NCI-H2227 treated with DMSO at 0.1 percent for 48 hours (cell line): ENCODE data around the gene ANKRD12.

Experiments used
- DNase-seq: peaks from one replicate; lab custom pipeline; 2025; lab: John Stamatoyannopoulos, UW

ANKRD12 gene

DNA sequence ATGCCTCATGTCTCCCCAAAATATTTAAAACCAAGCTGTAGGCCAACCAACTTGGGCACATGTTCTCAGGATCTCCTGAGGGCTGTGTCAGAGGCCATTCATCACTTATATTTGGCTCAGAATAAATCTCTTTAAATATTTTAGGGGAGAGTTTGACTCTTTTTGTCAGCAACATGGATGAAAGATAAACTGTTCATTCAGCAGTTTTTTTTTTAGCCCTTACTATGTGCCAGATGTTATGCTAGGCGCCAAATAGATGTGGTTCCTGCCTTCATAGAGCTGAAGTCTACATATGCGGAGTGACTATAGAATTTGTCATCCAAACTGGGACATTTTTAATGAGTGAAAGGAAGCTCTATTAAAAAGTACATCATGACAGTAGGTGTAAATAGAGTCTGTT, 155.5 kb downstream of the ANKRD12 start:
- DNase-seq: no peak

DNA sequence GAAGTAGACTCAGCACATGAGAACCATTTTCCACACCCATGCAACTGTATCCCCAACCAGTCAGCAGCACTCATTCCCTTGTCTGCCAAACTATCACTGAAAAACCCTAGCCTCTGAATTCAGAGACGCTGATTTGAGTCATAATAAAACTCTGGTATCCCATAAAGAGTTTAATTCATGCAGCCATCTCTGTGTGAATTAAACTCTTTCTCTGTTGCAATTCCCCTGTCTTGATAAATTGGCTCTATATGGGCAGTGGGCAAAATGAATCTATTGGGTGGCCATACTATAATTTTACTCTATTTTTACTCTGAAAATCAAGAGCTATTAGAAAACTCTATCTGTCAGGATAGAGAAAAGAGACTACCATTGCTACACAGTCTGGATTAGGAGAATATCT, 157.4 kb downstream of the ANKRD12 start:
- DNase-seq: no peak

DNA sequence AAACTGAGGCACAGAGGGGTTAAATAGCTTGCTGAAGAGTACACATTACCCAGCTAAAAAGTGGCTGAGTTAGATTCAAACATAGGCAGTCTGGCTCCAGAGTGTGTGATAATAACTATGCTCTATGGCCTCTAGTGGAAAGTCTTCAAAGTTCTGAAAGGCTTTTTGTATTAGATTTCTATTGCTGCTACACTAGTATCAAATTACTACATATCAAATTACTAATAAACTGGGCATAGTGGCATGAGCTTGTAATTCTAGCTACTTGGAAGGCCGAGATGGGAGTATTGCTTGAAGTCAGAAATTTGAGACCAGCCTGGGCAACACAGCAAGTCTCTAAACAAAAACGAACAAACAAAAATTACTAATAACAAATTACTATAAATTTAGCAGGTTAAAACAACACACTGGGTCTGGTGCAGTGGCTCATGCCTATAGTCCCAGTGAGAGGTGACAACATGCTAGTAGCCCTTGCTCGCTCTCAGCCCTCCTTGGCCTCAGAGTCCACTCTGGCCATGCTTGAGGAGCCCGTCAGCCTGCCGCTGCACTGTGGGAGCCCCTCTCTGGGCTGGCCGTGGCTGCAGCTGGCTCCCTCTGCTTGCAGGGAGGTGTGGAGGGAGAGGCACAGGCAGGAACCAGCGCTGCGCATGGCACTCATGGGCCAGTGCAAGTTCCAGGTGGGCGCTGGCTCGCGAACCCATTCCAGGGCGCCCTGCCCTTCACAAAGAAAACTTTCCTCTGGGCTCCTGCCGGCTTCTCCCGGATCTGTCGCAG, 159.8 kb downstream of the ANKRD12 start:
- DNase-seq: no peak

DNA sequence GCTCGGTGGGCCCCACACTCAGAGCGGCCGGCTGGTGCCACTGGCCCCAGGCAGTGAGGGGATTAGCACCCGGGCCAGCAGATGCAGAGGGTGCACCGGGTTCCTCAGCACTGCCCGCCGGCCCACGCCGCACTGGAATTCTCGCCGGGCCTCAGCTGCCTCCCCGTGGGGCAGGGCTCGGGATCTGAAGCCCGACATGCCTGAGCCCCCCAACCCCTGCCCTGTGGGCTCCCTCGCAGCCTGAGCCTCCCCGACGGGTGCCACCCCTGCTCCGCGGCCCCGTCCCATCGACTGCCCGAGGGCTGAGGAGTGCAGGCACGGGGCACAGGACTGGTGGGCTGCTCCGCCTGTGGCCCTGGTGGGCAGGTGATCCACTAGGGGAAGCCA, 160.4 kb downstream of the ANKRD12 start:
- no peak for DNase-seq

DNA sequence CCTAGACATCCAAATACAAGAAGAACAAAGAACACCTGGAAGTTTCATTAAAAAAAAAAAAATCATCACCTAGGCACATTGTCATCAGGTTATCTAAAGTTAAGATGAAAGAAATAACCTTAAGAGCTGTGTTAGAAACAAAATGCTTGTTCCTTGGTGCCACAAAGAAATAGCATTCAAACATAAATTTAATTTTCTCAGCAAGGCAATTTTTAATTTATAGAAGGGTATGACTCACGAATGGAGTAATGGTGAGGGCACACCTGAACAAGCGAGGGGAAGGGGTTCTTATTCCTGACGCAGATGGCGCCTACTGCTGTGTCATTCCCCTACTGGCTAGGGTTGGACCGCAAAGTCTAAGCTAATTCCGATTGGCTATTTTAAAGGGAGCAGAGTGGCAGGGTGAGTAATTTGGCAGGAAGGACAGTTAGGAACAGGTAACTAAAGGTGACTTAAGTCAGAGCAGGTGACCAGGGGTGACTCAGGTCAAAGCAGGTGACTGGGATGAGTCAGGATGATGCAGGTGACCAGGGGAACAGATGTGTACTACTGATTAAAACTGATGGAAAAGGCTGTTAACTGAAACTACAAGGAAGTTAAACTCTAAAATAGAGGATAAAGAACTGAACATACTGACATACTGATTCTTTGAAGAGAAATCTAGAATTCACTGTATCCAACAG, 167.9 kb downstream of the ANKRD12 start:
- no peak for DNase-seq

DNA sequence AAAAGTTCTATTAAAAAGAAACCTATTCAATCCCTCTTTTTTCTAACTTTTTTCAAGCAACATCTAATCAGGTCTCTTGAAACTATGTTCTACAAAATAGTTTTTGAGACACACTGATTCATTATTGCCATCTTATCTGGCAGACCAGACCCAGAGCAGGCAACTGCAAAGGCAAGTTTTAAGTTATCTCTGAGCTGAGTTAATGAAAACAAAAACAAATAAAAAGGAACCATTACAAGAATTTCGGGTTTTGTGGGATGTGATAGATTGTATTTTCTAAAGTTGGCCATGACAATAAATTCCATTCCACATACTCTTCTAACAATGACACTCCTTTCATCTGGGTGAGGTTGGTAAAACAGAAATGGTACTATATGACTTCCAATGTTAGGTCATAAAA, 182.8 kb downstream of the ANKRD12 start:
- DNase-seq: no peak

DNA sequence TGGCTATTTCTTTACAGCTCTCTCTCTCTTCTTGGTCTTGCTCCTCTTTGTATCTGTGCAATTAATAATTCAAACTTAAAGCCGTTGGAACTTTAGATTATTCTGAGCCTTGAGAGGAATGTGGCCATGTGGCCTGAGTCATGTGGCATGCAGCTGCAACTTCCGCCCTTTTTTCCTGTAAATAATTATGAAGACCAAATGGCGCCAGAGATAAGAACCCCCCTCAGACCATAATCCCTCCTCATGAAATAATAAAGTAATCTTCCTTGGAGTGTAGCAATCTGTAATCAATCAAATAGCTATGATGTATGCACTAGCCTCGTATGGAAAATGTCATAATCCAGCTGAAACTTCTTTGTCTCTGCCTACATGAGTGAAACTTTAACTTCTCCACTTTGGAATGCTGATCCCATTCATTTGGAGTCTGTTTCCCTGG, 184.5 kb downstream of the ANKRD12 start:
- DNase-seq: no peak

DNA sequence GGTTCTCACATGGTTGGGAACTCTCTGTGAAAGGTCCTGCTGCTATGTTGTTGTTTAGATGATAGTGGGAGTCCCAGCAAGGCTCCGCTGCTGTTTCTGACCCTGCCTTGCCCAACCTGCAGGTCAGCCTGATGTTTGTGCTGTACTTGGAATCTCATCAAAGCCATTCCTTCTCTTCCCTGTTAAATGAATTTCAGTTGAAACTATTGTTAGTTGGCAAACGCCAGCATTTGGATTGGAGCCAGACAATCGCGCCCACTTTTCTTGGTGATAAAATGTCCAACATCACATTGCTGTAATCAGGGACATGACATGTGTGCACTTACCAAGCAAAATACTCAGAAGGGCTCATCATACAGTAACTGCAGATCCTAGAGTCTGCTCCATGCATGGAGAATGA, 185.2 kb downstream of the ANKRD12 start:
- DNase-seq: no peak

DNA sequence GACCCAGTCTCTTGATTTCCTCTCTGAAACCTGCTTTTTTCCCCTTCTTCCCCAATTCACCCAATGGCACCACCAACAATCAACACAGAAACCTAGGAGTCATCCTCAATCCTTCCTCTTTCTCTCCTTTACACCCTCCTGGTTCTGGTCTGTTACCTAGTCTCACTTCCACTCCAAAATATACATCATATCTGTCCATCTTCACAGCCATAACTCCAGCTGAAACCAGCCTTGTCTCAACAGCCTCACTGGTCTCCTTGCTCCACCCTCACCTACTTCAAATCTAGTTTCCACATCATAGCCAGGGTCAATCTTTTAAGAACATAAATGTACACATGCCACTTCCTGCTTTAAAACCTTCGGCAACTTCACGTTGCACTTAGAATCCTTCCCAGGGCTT, 186.2 kb downstream of the ANKRD12 start:
- DNase-seq: no peak

DNA sequence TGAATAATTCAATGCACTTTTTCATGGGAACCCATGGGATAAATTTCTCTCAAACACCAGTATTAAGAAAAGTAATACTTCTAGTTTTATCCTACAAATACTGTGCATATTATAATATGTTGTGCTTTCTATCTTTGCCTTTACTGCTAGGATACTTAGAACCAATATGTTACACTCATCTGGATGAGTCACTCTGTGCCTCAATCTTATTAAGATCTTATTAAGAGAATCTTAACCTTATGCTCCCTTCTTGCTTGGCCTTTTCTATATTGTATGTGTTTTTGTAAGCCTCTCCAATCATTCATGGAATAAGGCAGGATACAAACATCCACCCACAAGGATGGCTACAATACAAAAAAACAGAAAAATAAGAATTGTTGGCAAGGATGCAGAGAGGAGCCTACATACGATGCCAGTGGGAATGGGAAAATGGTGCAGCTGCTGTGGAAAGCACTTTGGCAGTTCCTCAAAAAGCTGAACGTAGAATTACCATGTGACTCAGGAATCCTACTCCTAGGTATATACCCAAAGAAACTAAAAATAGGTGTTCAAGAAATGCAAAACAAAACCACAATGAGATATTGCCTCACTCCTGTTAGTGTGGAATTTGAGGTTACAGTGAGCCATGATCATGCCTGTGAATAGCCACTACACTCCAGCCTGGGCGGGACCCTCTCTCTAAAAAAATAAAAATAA, 187.3 kb downstream of the ANKRD12 start:
- DNase-seq: no peak

DNA sequence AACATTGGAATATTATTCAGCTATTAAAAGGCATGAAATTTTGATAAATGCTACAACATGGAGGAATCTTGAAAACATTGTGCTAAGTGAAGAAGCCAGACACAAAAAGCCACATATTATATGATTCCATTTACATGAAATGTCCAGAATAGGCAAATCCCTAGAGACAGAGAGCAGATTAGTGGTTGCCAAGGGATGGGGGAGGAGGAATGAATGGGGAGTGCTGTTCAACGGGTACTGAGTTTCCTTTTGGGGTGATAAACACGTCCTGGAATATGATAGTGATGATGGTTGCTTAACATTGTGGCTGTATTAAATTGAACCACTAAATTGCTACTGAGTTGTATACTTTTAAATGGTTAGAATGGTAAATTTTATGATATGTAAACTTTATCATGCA, 189.1 kb downstream of the ANKRD12 start:
- DNase-seq: no peak

DNA sequence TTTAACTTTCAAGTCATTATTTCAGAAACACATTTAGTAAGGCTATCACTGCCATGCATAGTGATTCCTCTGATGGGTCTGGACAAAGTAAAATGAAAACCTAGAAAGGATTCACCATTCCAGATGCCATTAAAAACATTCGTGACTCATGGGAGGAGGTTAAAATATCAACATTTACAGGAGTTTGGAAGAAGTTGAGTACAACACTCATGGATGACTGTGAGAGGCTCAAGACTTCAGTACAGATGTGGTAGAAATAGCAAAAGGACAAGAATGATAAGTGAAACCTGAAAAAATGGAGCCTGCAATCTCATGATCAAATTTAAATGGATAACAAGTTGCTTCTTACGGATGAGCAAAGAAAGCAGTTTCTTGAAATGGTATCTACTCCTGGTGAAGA, 192.2 kb downstream of the ANKRD12 start:
- DNase-seq: no peak

DNA sequence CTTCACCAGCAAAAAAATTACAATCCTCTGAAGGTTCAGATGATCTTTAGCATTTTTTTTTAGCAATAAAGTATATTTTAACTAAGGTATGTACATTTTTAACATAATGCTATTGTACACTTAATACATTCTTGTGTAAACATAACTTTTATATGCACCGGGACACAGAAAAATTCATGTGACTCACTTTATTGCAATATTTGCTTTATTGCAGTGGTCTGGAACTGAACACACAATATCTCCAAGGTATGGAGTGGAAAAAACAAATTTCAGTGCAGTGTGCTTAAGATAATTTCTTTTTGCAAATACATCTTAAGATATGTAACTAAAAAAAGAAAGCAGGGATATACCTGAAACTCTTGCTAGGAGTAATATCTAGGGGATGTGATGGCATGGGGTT, 192.9 kb downstream of the ANKRD12 start:
- DNase-seq: no peak

DNA sequence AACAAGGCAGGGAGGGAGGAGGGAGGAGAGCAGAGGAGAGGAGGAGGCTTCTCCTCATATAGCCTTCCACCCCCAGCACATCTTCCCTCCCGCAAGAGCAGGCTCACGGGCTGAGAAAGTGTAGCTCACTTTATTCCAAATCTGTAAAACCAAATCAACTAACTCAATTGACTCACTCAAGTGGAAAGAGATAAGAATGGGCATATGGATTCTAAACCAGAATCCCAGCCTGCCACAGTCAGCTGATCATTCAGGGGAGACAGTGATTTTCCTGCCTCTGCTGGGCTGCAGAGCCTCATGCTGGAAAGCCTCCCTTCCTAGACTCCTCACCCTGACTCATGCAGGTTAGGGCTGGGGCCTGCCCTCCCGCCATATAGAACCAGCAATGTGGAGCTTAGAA, 193.8 kb downstream of the ANKRD12 start:
- no peak for DNase-seq

DNA sequence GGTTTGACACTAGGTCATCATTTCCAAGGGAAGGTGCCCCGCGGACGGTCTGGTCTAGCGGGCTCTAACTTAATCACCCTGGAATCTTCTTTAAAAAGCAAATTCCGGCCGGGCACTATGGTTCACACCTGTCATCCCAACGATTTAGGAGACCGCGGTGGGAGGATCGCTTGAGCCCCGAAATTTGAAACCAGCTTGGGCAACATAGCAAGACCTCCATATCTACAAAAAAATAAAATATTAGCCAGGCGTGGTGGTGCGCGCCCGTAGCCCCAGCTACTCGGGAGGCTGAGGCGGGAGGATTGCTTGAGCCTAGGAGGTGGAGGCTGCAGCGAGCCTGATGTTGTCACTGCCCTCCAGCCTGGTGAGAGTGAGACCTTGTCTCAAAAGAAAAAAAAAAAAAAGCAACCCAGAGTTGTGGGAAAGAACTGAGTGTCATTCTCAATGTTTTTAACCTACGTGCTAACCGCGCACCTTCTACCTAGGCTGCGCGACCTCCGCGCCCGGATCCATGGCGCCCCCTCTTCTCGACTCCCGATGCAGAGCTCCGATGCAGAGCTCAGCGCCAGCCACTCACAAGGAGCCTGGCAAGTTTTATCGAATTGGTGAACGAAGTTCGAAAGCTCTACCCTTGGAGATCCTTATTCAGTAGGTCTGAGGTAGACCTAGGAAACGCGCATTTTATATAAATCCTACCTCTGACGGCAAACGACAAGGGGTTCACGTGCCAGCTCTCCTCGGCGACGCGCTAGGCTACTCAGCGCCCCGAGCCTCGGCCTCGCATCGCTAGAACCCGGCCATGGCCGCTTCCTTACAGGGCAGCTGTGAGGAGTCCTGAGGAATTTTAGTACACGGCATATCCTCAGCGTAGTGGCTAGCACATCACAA, 197.1 kb downstream of the ANKRD12 start:
- peak; percentile 96 for DNase-seq

DNA sequence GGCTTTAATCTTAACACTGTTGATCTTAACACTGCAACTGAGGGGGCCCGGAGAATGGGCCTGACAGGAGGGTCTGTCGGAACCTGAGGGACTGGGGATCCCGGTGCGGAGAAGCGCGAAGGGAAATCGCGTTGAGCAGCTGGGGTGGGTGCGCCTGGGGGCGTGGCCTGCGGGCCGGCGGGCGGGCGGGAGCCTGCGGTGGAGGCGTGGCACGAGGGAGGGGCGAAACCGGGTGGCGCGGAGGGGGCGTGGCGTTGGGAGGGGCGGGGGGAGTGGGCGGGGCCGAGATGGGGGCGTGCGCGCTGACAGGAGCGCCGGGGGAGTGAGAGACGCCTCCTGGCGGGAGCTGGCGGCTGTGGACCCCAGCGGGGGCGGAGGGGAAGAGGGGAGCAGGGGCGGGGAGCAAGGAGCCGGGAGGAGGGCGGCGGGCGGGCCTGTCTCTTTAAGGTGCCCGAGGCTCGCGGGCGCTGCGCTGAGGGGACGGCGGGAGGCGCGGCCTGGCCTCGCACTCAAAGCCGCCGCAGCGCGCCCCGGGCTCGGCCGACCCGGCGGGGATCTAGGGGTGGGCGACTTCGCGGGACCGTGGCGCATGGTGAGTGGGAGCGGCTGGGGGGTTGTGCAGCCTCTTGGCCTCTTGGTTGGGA, 197.9 kb downstream of the ANKRD12 start, which contains the start of gene TWSG1:
TSS of gene TWSG1 (plus strand) at position 445 of the 644 bp plus-strand sequence. CDS start 2,457 bp downstream, outside the sequence.
- DNase-seq: peak; percentile 96

DNA sequence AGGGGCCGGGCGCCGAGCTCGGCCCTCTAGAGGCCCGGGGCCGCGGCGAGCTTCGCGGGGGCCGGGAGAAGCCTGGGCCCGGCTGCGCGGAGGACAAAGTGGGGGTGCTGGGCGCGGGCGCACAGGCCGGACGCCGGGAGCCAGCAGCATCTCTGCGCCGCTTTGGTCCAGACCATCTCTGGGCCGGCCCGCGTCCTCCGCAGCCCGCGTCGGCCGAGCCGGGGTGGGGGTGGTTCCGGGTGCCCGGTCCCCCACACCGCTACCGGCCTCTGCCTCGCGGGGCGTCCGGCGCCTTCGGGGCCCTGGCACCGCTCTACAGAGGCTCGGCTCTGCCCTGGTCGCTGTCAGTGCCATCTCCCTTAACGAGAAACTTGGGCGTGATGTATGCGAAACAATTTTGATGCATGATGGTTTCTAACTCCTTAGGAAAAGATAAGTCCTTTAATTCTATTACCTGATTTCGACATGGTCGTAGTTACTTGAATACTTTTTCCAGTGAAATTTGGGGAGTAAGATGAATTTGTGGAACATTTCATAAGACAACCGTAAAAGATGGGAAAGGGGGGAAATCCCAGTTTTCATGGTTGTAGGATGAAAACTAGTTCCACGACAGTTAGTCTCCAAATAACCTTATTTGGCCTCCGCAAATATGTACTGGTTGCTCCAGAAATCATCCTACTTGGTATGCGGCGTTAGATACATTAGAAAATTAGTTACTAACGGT, 198.6 kb downstream of the ANKRD12 start:
- DNase-seq: no peak
